Psoas muscle (tissue), 8 donors: ENCODE measurements around the gene FYN. TPM values are rescaled to one million over a fixed set of nuclear protein-coding genes. Genes with fewer than 3 reads are reported as not detected.

Experiments
- ATAC-seq, 4 donors: fragments of 200-7000 bp; cut with Tn5 transposase; one replicate each; pipeline ENCODE4 v1.9.1; 2020; ENCODE audit warnings: moderate library complexity in 3 of 4, mild to moderate bottlenecking in 2 of 4
- DNase-seq, 2 donors: peaks; one replicate each; pipeline ENCODE4 v3.0.0-alpha.2; 2020
- H3K27ac ChIP-seq: fragments of 200-600 bp; one replicate; pipeline ENCODE4 v1.8.0; 2022
- H3K27me3 ChIP-seq, 3 donors: fragments of 200-600 bp in 1 of 3; one replicate each; pipeline versions ENCODE4 v1.6.1 to v1.8.0; 2013 to 2022; ENCODE audit warnings: low read length in 2 of 3, mild to moderate bottlenecking in 2 of 3, moderate library complexity in 1 of 3; ENCODE audit not compliant: insufficient read depth in 3 of 3
- H3K36me3 ChIP-seq, 2 donors: fragments of 200-600 bp in 1 of 2; one replicate each; pipeline versions ENCODE4 v1.6.1 to v1.8.0; 2013 to 2022; ENCODE audit warnings: low read depth in 1 of 2, mild to moderate bottlenecking in 1 of 2, moderate library complexity in 1 of 2; ENCODE audit not compliant: insufficient read depth in 1 of 2
- H3K4me1 ChIP-seq: fragments of 200-600 bp; one replicate; pipeline ENCODE4 v1.8.0; 2022
- H3K4me3 ChIP-seq: fragments of 200-600 bp; one replicate; pipeline ENCODE4 v1.8.0; 2022; ENCODE audit warnings: mild to moderate bottlenecking
- H3K9me3 ChIP-seq: fragments of 200-600 bp; one replicate; pipeline ENCODE4 v1.8.0; 2022
- CTCF ChIP-seq: fragments of 200-600 bp; IDR thresholded peaks from one replicate; pipeline ENCODE4 v1.8.0; 2022; ENCODE audit warnings: antibody characterized with exemption
- WGBS, 3 donors: extraction: QIAGEN DNeasy Blood & Tissue Kit; methylation state at CpG; one replicate each; pipeline versions ENCODE4 v1.1.6 to v1.1.7; 2013; 5-methylcytosine and 5-hydroxymethylcytosine counted together
- intact Hi-C, 2 donors: fragments of 100-400 bp; cut with DNase I; formaldehyde crosslinking; loops; one replicate each; pipeline versions ENCODE4 v1.11.0 to v1.14.2; 2022
- polyA plus RNA-seq, 3 donors: library from polyadenylated mRNA; stranded (reverse); fragments of 200-250 nt; gene quantifications; one replicate each; pipeline ENCODE4 v1.2.3, GENCODE V29; 2013
- total RNA-seq, 4 donors: library from RNA; stranded (reverse); fragmentation: NEBNext Ultra II Directional in 2 of 4; extraction: Animal tissue kit (Norgen Biotek cat#: 25700) in 2 of 4; gene quantifications; one replicate each; pipeline versions ENCODE4 v1.2.1 to v1.2.4, GENCODE V29; 2021 to 2023
- donor health status: healthy with polysubstance abuse.
- donor health status: DM: no; HTN: no; CAD: no; lungs with moderate emphysema.
- donor health status: Bipolar disorder and iron deficiency.
- donor health status: healthy.
- donor health status: DM: yes; HTN: yes; CAD: no.
- donor health status: DM: no; HTN: no; CAD: no.
- donor health status: DM: no; HTN: no; CAD: no.
- donor health status: DM: yes; HTN: yes; CAD: no.

The FYN gene
- total and polyA plus RNA-seq, 7 donors = 7.1 to 27.8 (median 12.3) TPM

GRCh38 chr6:111831408-111831807 is 41.8 kb downstream of the FYN start:
- Histone ChIP-seq H3K9me3 (no peaks in the 10 kb centered on the region), H3K4me1 (no peaks in the 10 kb centered on the region), H3K4me3 (no peak overlapping the region), H3K36me3 (no peaks in the 10 kb centered on the region), H3K27me3 (no peaks in the 10 kb centered on the region), H3K27ac (no peak overlapping the region)
- no peak for DNase-seq
- no peak for TF ChIP-seq CTCF
- WGBS, 3 donors = 61 to 64% (median 63%) methylated on average over 2 of the region's 2 CpGs
- intact Hi-C loops = no loop called here
- ATAC-seq = no peak

GRCh38 chr6:111829998-111830397 is 43.3 kb downstream of the FYN start:
- DNase-seq (no peak), ATAC-seq (no peak)
- Histone ChIP-seq H3K4me3 (no peak overlapping the region), H3K27ac (no peak overlapping the region), H3K36me3 (no peaks in the 10 kb centered on the region), H3K27me3 (no peaks in the 10 kb centered on the region), H3K9me3 (no peaks in the 10 kb centered on the region), H3K4me1 (no peaks in the 10 kb centered on the region)
- no peak for TF ChIP-seq CTCF
- WGBS, 3 donors = 37 to 51% (median 43%) methylated on average over 2 of the region's 2 CpGs
- intact Hi-C loops = no loop called here

- Histone ChIP-seq H3K27me3 (no peaks in the 10 kb centered on the region), H3K9me3 (no peaks in the 10 kb centered on the region), H3K27ac (no peak overlapping the region), H3K36me3 (no peaks in the 10 kb centered on the region), H3K4me1 (no peaks in the 10 kb centered on the region), H3K4me3 (no peak overlapping the region)
- intact Hi-C loops = no loop called here
- TF ChIP-seq CTCF = no peak
- 94 to 98% (median 96%) methylated on average over 3 of the region's 3 CpGs for WGBS, 3 donors
- DNase-seq (no peak), ATAC-seq (no peak)
Measured at GRCh38 chr6:111829581-111829980, 43.7 kb downstream of the FYN start.

- ATAC-seq (no peak), DNase-seq (no peak)
- H3K27ac ChIP-seq = no peak overlapping the region
- no peaks in the 10 kb centered on the region for H3K27me3 ChIP-seq
- intact Hi-C loops = no loop called here
- TF ChIP-seq CTCF = no peak
- H3K36me3 ChIP-seq = no peaks in the 10 kb centered on the region
- 75 to 85% (median 81%) methylated on average over 2 of the region's 2 CpGs for whole genome bisulfite sequencing, 3 donors
- no peak overlapping the region for H3K4me3 ChIP-seq
- H3K9me3 ChIP-seq = no peaks in the 10 kb centered on the region
- H3K4me1 ChIP-seq = no peaks in the 10 kb centered on the region
Measured at GRCh38 chr6:111828809-111829208, 44.4 kb downstream of the FYN start.

- no peak for ATAC-seq
- 91 to 94% (median 91%) methylated on average over 4 of the region's 4 CpGs for WGBS, 3 donors
- no peak for TF ChIP-seq CTCF
- H3K9me3 ChIP-seq = no peaks in the 10 kb centered on the region
- no peak overlapping the region for H3K27ac ChIP-seq
- H3K27me3 ChIP-seq = no peaks in the 10 kb centered on the region
- no peak for DNase-seq
- no peaks in the 10 kb centered on the region for H3K36me3 ChIP-seq
- intact Hi-C loops = no loop called here
- H3K4me1 ChIP-seq = no peaks in the 10 kb centered on the region
- H3K4me3 ChIP-seq = no peak overlapping the region
Measured at GRCh38 chr6:111825439-111826086, 47.7 kb downstream of the FYN start.
